Spleen (tissue), 7 donors: Measurements from ENCODE around the gene GMCL1.

Experiments
- POLR2AphosphoS5 ChIP-seq, 3 donors: sonication (generic); formaldehyde crosslinking; IDR thresholded peaks; one replicate each; pipeline ENCODE4 v1.5.1; 2017; ENCODE audit warnings: antibody characterized with exemption in 3 of 3
- TF ChIP-seq, protein P1 (sequence below), 11 experiments: fragments of 200-600 bp in 7 of 11; fragments of 450-650 bp in 4 of 11; sonication (generic) in 4 of 11; IDR thresholded peaks in 8 of 11; conservative IDR thresholded peaks in 3 of 11; 1 replicate in 7 of 11; 2 replicates in 4 of 11; pipeline versions ENCODE4 v1.4.0 to v1.8.0; 2016 to 2021; ENCODE audit warnings: antibody characterized with exemption in 11 of 11, inconsistent platforms in 4 of 11, mild to moderate bottlenecking in 1 of 11
- donor health status: DM: no; HTN: no; CAD: no; lungs with moderate emphysema.
- donor health status: DM: no; HTN: no; CAD: no.
- donor health status: DM: no; HTN: no; CAD: no.

DNA sequence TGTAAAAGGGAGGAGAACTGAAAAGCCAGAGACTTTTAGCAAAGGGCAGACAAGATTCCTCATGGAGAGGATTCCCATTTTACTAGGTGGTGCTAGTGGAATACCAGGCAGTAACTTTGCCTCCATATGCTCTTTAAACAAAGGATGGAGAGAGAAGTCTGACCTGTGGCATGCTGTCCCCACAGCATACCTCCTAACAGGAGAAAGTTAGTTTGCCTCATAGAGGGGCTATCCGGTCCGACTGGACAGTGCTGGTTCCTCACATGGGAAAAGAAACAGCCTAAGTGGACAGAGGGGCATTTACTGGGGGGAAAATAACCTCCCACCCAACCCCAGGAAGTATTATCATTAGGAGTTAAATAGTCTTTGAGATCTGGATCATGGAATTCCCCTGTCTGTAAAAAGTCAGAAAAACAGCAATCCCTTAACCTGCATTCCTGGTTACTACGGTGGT lies 31.6 kb upstream of the GMCL1 start:
- no peak for TF ChIP-seq POLR2AphosphoS5 (IDR thresholded peaks at IDR 0.05)
- TF ChIP-seq, protein P1, sequence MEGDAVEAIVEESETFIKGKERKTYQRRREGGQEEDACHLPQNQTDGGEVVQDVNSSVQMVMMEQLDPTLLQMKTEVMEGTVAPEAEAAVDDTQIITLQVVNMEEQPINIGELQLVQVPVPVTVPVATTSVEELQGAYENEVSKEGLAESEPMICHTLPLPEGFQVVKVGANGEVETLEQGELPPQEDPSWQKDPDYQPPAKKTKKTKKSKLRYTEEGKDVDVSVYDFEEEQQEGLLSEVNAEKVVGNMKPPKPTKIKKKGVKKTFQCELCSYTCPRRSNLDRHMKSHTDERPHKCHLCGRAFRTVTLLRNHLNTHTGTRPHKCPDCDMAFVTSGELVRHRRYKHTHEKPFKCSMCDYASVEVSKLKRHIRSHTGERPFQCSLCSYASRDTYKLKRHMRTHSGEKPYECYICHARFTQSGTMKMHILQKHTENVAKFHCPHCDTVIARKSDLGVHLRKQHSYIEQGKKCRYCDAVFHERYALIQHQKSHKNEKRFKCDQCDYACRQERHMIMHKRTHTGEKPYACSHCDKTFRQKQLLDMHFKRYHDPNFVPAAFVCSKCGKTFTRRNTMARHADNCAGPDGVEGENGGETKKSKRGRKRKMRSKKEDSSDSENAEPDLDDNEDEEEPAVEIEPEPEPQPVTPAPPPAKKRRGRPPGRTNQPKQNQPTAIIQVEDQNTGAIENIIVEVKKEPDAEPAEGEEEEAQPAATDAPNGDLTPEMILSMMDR (IDR thresholded peaks at IDR 0.05 in 8 of 11, conservative IDR thresholded peaks at IDR 0.05 in 3 of 11) = no peak
